Heart right ventricle (tissue), 16 donors: ENCODE data around the gene SEC16A. TPM values are rescaled to one million over a fixed set of nuclear protein-coding genes. Genes with fewer than 3 reads are reported as not detected.

Experiments
- ATAC-seq, 8 donors: fragments of 200-7000 bp; cut with Tn5 transposase; one replicate each; pipeline ENCODE4 v1.9.1; 2020; ENCODE audit warnings: mild to moderate bottlenecking in 8 of 8, moderate library complexity in 8 of 8, moderate number of reproducible peaks in 1 of 8
- DNase-seq, 2 donors: peaks; one replicate each; pipeline ENCODE4 v3.0.0-alpha.2; 2020
- H3K27ac ChIP-seq, 10 donors: fragments of 200-600 bp; sonication (generic) in 2 of 10; one replicate each; pipeline versions ENCODE4 v1.5.0 to v1.8.0; 2020 to 2022; ENCODE audit warnings: mild to moderate bottlenecking in 3 of 10
- H3K27me3 ChIP-seq, 7 donors: fragments of 200-600 bp; one replicate each; pipeline ENCODE4 v1.8.0; 2021 to 2022; ENCODE audit warnings: mild to moderate bottlenecking in 2 of 7
- H3K36me3 ChIP-seq, 9 donors: fragments of 200-600 bp; sonication (generic) in 1 of 9; one replicate each; pipeline versions ENCODE4 v1.5.0 to v1.8.0; 2020 to 2022; ENCODE audit warnings: mild to moderate bottlenecking in 2 of 9
- H3K4me1 ChIP-seq, 9 donors: fragments of 200-600 bp; sonication (generic) in 1 of 9; one replicate each; pipeline versions ENCODE4 v1.5.0 to v1.8.0; 2020 to 2022; ENCODE audit warnings: mild to moderate bottlenecking in 4 of 9
- H3K4me3 ChIP-seq, 10 donors: fragments of 200-600 bp; sonication (generic) in 2 of 10; one replicate each; pipeline versions ENCODE4 v1.5.0 to v1.8.0; 2020 to 2022; ENCODE audit warnings: mild to moderate bottlenecking in 7 of 10, moderate library complexity in 2 of 10
- H3K9me3 ChIP-seq, 11 donors: fragments of 200-600 bp in 10 of 11; sonication (generic) in 2 of 11; one replicate each; pipeline versions ENCODE4 v1.5.0 to v1.8.0; 2013 to 2022; ENCODE audit warnings: mild to moderate bottlenecking in 2 of 11, control low read depth in 1 of 11, moderate library complexity in 1 of 11
- CTCF ChIP-seq, 9 donors: fragments of 200-600 bp; sonication (generic) in 2 of 9; IDR thresholded peaks; one replicate each; pipeline versions ENCODE4 v1.5.0 to v1.8.0; 2021 to 2022; ENCODE audit warnings: antibody characterized with exemption in 9 of 9, mild to moderate bottlenecking in 5 of 9, moderate library complexity in 1 of 9
- WGBS, 2 donors: extraction: QIAGEN DNeasy Blood & Tissue Kit; methylation state at CpG; one replicate each; pipeline ENCODE4 v1.1.7; 2013; ENCODE audit warnings: inconsistent platforms in 1 of 2; 5-methylcytosine and 5-hydroxymethylcytosine counted together
- intact Hi-C, 10 donors: fragments of 100-400 bp; cut with DNase I; formaldehyde crosslinking; loops; one replicate each; pipeline versions ENCODE4 v1.11.1 to v1.14.2; 2022
- polyA plus RNA-seq, 2 donors: library from polyadenylated mRNA; stranded (reverse); fragments of 200-250 nt; gene quantifications; one replicate each; pipeline ENCODE4 v1.2.3, GENCODE V29; 2013
- total RNA-seq, 10 donors: library from RNA; stranded (reverse); fragmentation: NEBNext Ultra II Directional in 3 of 10; extraction: Animal tissue kit (Norgen Biotek cat#: 25700) in 3 of 10; gene quantifications; one replicate each; pipeline versions ENCODE4 v1.2.1 to v1.2.4, GENCODE V29; 2021 to 2023
- donor health status: Arrhythmogenic right ventricular cardiomyopathy.
- donor health status: ischemic (EF 13 %, LVEDD 7.1; RV severe dilation, severe dysfunction).
- donor health status: healthy with polysubstance abuse.
- donor health status: DM: no; HTN: yes; CAD: no.
- donor health status: DM: no; HTN: no; CAD: no.
- donor health status: ischemic (EF 25% LVEDD 6.9; RV normal size, moderate dysfunction).
- donor health status: ischemic (EF 25% LVEDD 5.7; RV mildly dilated, moderate dysfunction).
- donor health status: healthy.
- donor health status: DM: yes; HTN: yes; CAD: no.
- donor health status: Ischemic cardiomyopathy.
- donor health status: ischemic (EF 35%, LVEDD 5.7; RV mildly dilated, moderate dysfunction).
- donor health status: nonischemic (EF 11% LVEDD 7.7; RV severe dilation, severe dysfunction).
- donor health status: DM: yes; HTN: yes; CAD: no.
- donor health status: PGD.
- donor health status: ischemic (EF 29% LVEDD 5.4; RV normal size, mild dysfunction).
- donor health status: nonischemic (EF 23%, LVEDD 6.1; RV moderate dilation, normal function).

The SEC16A gene
- total and polyA plus RNA-seq, 12 donors = 21.9 to 35.9 (median 28.6) TPM

- no peak overlapping the region for H3K27ac ChIP-seq
- peaks cover 3 to 14% (median 7%) of the 10 kb centered on the region in 9 donors for H3K4me1 ChIP-seq
- H3K36me3 ChIP-seq = peaks cover 0 to 98% (median 67%) of the 10 kb centered on the region in 9 donors
- H3K4me3 ChIP-seq = no peak overlapping the region
- intact Hi-C loops = no loop called here
- no peak for DNase-seq
- no peaks in the 10 kb centered on the region for H3K9me3 ChIP-seq
- no peak for ATAC-seq
- TF ChIP-seq CTCF (IDR thresholded peaks at IDR 0.05) = no peak
- 96 to 98% methylated on average over 8 of the region's 8 CpGs for WGBS, 2 donors
- no peaks in the 10 kb centered on the region for H3K27me3 ChIP-seq
Measured at GRCh38 chr9:136416427-136416826, 66.4 kb downstream of the SEC16A start.

- Histone ChIP-seq H3K36me3 (peaks cover 0 to 63% (median 35%) of the 10 kb centered on the region in 9 donors), H3K27me3 (no peaks in the 10 kb centered on the region), H3K4me3 (no peak overlapping the region), H3K4me1 (peaks cover 8 to 36% (median 25%) of the 10 kb centered on the region in 9 donors), H3K27ac (no peak overlapping the region), H3K9me3 (no peaks in the 10 kb centered on the region)
- ATAC-seq (no peak), DNase-seq (no peak)
- no peak for TF ChIP-seq CTCF (IDR thresholded peaks at IDR 0.05)
- intact Hi-C loops = no loop called here
- 39 to 48% methylated on average over 9 of the region's 9 CpGs for WGBS, 2 donors
Measured at GRCh38 chr9:136412962-136413361, 69.9 kb downstream of the SEC16A start.

- TF ChIP-seq CTCF (IDR thresholded peaks at IDR 0.05) = no peak
- H3K36me3 ChIP-seq = peaks cover 0 to 62% (median 26%) of the 10 kb centered on the region in 9 donors
- peaks cover 8 to 36% (median 25%) of the 10 kb centered on the region in 9 donors for H3K4me1 ChIP-seq
- peak overlapping the region; percentile 62 to 100 (median 96) for H3K4me3 ChIP-seq
- intact Hi-C loops = no loop called here
- ATAC-seq (no peak), DNase-seq (no peak)
- peak overlapping the region in 3 of 10 donors; percentile 89 to 93 (median 91) for H3K27ac ChIP-seq
- WGBS, 2 donors = 33 to 39% methylated on average over 4 of the region's 4 CpGs
- no peaks in the 10 kb centered on the region for H3K9me3 ChIP-seq
- H3K27me3 ChIP-seq = no peaks in the 10 kb centered on the region
Measured at GRCh38 chr9:136411378-136411777, 71.5 kb downstream of the SEC16A start.

GRCh38 chr9:136410500-136411287, 72.1 kb downstream of the SEC16A start, which contains the start of the genes ENTR1 and PMPCA:
Gene ENTR1, minus strand, starts transcription at chr9:136410614. Its CDS starts 217 bp downstream, at chr9:136410397.
Gene PMPCA, plus strand, starts transcription at chr9:136410658. Its CDS starts 11 bp downstream, at chr9:136410669.
- WGBS, 2 donors = 0 to 1% methylated on average over 78 to 83 of the region's 83 CpGs
- peaks cover 8 to 36% (median 25%) of the 10 kb centered on the region in 9 donors for H3K4me1 ChIP-seq
- DNase-seq (peak; percentile 94 to 95), ATAC-seq (peak; percentile 74 to 94 (median 92))
- no peaks in the 10 kb centered on the region for H3K9me3 ChIP-seq
- H3K27me3 ChIP-seq = no peaks in the 10 kb centered on the region
- H3K27ac ChIP-seq = peak within 1 kb of the TSS; percentile 64 to 94 (median 90)
- peaks cover 0 to 62% (median 26%) of the 10 kb centered on the region in 9 donors for H3K36me3 ChIP-seq
- intact Hi-C loops = no loop called here
- TF ChIP-seq CTCF (IDR thresholded peaks at IDR 0.05) = no peak
- peak within 1 kb of the TSS; percentile 62 to 100 (median 96) for H3K4me3 ChIP-seq
